DMS 273 treated with DMSO at 0.1 percent for 48 hours (cell line): ENCODE measurements around the gene ZEB2.

ENCODE experiments used
- DNase-seq: peaks from one replicate; lab custom pipeline; 2025; lab: John Stamatoyannopoulos, UW

ZEB2 gene

GRCh38 chr2:144451443-144451842 is 68.5 kb downstream of the ZEB2 start:
- no peak for DNase-seq

GRCh38 chr2:144449028-144449406 is 70.9 kb downstream of the ZEB2 start:
- no peak for DNase-seq

GRCh38 chr2:144448389-144449027 is 71.4 kb downstream of the ZEB2 start:
- no peak for DNase-seq

- DNase-seq = no peak
These were observed 72.4 kb downstream of the ZEB2 start for GRCh38 chr2:144447535-144447934.

- DNase-seq = no peak
These were observed 73.8 kb downstream of the ZEB2 start for GRCh38 chr2:144446136-144446535.

GRCh38 chr2:144445196-144445595 is 74.7 kb downstream of the ZEB2 start:
- no peak for DNase-seq

GRCh38 chr2:144443837-144444817 is 75.8 kb downstream of the ZEB2 start:
- no peak for DNase-seq

GRCh38 chr2:144441711-144442141 is 78.2 kb downstream of the ZEB2 start:
- no peak for DNase-seq

- DNase-seq = no peak
These were observed 79.9 kb downstream of the ZEB2 start for GRCh38 chr2:144439993-144440392.

- DNase-seq = peak; percentile 70
These were observed 80.9 kb downstream of the ZEB2 start for GRCh38 chr2:144438801-144439631.

GRCh38 chr2:144437636-144438035 is 82.3 kb downstream of the ZEB2 start:
- DNase-seq = no peak

GRCh38 chr2:144434425-144435222 is 85.3 kb downstream of the ZEB2 start:
- DNase-seq = no peak

GRCh38 chr2:144432921-144433320 is 87.0 kb downstream of the ZEB2 start:
- DNase-seq = no peak

- no peak for DNase-seq
These were observed 87.9 kb downstream of the ZEB2 start for GRCh38 chr2:144431998-144432397.

- DNase-seq = no peak
These were observed 88.5 kb downstream of the ZEB2 start for GRCh38 chr2:144431392-144431783.

GRCh38 chr2:144430722-144431391 is 89.1 kb downstream of the ZEB2 start:
- DNase-seq = no peak

GRCh38 chr2:144429396-144430112 is 90.4 kb downstream of the ZEB2 start:
- DNase-seq = no peak

- no peak for DNase-seq
These were observed 92.9 kb downstream of the ZEB2 start for GRCh38 chr2:144426981-144427479.

GRCh38 chr2:144426355-144426754 is 93.6 kb downstream of the ZEB2 start:
- DNase-seq = no peak
